GM04504 (cell line): ENCODE results near the gene USP2.

Experiments used
- DNase-seq: peaks from one replicate; pipeline ENCODE4 v3.0.0-alpha.2; 2012; ENCODE audit warnings: low read depth

Gene USP2

GRCh38 chr11:119342362-119343130 lies 38.9 kb downstream of the USP2 start:
- no peak for DNase-seq

GRCh38 chr11:119342023-119342300 lies 39.5 kb downstream of the USP2 start:
- DNase-seq = no peak

GRCh38 chr11:119341222-119342022 lies 40.1 kb downstream of the USP2 start:
- no peak for DNase-seq

GRCh38 chr11:119340335-119341221 lies 40.9 kb downstream of the USP2 start, which contains the start of gene C1QTNF5:
C1QTNF5 (minus strand) TSS chr11:119340883; CDS start chr11:119340397, 486 bp downstream.
- DNase-seq = no peak

DNA sequence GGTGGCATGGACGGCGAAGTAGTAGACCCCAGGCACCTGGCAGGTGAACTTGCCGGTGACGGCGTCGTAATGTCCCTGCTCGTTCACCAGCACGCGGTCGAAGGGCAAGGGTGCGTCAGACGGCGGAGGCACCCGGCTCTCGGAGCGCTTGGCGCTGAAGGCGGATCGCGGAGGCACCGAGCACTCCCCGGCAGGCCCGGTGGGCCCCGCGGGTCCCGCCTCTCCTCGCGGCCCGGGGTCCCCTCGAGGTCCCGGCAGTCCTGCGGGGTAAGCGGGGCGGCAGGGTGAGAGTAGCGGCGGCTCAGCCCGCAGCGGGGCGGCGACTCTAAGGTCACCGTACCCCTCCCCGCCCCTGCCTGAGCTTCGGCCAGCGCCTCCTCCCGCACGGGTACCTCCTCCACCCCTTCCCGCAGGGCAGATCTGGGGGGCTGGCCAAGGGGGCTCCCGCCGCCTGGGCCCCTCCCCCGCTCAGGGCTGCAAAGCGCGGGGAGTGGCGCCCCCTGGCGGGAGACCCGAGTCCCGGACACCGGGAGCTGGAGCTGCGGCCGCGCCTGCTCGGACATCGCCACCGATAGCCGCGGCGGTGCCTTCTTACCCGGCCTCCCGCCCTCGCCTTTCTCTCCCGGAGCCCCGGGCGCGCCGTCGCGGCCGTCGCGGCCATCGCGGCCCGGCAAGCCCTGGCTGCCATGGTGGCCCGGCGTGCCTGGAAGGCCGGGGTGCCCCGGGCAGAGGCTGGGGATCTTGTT lies 41.7 kb downstream of the USP2 start:
- DNase-seq = no peak

- DNase-seq = no peak
Observed at GRCh38 chr11:119338965-119339588, 42.4 kb downstream of the USP2 start.

GRCh38 chr11:119338318-119338890 lies 43.1 kb downstream of the USP2 start:
- no peak for DNase-seq

DNA sequence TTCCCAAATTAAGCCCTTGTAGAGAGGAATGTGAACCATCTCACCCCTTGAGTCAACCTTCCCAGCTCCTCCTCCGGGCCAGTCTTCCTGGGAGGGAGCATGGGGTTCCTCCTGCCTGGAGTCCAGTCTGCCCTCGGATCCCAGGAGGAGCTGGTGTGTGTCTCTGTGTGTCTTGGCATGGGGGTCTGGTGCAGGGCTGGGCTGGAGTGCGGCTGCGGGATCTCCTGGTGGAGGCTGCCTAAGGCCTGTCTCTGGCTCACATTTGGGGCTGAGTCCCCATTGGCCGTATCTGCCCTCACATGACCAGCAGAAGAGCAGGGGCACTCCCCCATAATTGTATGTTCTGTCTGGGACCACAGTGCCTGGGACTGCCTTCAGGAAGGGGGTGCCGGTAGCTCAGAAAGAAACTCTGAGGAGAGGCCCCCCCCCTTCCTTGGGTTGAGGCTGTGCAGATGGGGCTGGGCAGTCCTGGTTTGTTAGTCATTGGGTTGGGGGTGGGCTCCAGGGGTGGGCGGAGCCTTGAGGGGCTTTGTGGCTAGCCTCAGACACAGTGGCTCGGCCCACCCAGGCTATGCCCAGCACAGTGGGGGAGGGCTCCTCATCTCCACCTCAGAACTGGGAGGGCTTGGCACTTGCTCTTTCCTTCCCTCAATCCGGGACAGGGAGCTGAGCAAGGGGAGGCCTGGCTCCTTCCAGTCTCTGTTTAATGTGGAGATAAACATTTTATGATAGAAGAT lies 43.7 kb downstream of the USP2 start:
- no peak for DNase-seq

DNA sequence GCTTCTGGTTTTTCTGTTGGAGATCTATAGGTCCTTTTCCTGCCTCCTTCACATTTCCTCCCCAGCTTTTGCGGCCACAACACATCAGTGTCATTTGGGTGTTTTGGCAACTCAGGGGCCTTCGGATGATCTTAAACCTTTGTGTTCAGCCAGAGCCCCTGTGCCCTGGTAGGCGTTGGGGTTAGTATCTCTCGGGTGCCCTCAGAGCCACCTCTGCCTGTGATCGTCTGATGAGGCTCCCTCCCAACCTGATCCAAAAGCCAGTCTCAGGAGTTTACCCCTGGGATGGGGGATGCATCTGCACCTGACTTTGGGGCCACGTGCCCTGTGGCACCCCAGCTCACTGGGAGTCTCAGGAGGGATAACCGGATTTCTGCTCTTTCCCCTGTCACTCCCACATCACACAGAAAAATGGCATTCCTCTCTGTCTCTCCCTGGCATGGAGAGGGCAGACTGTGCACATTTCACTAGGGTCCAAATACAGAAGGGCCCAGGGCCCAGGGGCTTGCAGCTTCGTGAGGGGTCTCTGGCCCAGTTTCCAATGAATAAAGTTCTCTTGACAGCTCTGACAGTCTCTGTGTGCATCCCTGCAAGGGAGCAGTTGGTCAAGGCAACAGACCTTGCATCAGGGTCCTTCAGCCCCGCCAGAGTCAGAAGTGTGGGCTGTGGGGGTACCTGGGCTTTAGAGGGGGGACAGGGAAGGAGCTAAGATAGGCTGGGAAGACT lies 44.6 kb downstream of the USP2 start:
- DNase-seq = no peak

GRCh38 chr11:119335655-119336543 lies 45.6 kb downstream of the USP2 start:
- no peak for DNase-seq

DNA sequence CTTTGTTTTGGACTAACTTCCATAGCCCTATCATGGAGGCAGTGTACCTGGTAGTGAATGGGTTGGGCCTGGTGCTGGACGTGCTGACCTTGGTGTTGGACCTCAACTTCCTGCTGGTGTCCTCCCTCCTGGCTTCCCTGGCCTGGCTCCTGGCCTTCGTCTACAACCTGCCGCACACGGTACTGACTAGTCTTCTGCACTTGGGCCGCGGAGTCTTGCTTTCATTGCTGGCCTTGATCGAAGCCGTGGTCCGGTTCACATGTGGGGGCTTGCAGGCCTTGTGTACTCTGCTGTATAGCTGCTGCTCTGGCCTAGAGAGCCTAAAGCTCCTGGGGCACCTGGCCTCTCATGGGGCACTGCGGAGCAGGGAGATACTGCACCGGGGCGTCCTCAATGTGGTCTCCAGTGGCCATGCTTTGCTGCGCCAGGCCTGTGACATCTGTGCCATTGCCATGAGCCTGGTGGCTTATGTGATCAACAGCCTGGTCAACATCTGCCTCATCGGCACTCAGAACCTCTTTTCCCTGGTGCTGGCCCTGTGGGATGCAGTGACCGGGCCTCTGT lies 46.3 kb downstream of the USP2 start:
- DNase-seq = no peak

DNA sequence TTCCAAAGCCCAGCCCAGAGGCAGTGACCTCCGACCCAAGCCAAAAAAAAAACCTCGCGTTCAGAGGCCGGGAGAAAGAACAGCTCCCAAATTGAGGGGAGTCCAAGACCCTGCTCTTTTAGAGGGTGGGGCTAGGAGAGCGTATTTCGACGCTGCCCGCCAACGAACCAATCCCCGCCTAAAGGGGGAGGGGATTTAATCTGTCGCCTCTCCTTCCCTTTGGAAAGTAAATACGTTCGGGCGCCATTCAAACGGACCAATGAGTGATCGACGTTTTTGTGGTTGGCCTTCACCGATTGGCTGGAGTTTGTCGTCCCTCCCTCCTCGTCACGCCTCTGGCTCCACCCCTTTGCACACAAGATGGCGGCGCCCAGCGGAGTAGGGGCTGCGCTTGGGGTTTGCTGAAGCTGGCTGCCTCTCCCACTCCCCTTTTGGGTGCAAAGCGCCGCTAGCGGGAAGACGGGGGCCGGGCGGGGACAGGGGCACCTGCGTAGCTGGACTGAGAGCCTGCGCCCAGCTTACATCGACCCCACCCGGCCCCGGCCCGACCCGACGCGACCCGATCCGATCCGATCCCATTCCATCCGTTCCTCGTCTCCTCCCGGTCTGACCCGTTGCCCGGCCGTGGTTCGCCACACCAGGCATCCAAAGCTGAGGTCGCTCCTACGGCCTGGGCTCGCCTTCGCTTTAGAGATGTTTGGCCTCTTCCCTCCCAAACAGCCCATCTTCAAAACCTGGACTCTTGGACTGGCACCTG lies 47.1 kb downstream of the USP2 start, which contains the start of gene RNF26:
RNF26 (plus strand) TSS at position 354 of the 757 bp plus-strand sequence. CDS start 596 bp downstream, outside the sequence.
- DNase-seq = peak; percentile 96

DNA sequence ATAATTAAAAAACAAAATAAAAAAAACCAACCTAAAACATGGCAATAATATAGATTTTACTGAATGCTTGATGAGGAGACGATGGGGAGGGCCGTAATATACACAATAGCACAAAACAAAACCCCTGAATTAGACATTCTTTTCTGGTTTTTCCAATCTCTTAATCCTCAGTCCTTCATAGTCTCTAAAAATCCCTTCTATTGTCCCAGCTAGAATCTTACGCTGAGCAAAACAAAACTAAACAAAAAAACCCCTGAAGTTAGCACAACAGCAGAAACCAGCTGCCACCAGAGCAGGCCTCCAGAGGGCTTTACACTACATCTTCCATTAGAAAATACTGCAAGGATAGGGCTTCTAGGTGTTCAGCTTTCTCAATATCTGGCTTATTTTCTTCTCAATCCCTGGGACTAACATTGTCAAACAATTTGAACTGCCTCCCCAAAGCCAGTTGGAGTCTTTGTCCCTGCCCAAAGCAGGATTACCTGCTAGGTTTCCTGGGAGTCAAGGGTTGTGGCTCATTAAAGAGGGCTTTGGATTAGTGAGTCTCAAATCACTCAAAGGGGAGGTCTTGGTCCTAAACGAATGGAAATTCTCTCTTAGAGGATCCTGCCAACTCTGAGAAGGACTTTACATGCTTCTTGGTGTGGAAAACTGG lies 49.3 kb downstream of the USP2 start:
- no peak for DNase-seq

- DNase-seq = no peak
Observed at GRCh38 chr11:119330237-119330636, 51.3 kb downstream of the USP2 start.

- no peak for DNase-seq
Observed at GRCh38 chr11:119329320-119329719, 52.2 kb downstream of the USP2 start.

DNA sequence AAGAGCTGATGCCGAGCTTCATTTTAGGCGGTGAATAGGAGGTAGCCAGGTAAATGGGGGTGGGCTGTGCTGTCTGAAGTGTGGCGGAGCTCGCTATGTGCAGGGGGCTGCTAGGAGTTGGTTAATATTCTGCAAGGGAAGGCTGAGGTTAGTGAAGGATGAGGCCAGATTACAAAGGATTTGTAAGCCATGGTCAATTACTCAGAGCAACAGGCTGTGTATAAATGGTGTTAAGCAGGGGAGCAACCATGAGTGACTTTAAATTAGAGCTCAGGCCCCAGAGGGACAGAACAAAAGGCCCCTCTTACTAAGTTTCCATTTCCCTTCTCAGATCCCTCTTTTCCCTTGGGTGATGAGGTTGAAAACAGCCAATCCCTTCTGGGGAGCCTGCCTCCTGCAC lies 57.3 kb downstream of the USP2 start:
- DNase-seq = no peak
